ENCODE data around the gene TGIF1.

The TGIF1 gene

DNA sequence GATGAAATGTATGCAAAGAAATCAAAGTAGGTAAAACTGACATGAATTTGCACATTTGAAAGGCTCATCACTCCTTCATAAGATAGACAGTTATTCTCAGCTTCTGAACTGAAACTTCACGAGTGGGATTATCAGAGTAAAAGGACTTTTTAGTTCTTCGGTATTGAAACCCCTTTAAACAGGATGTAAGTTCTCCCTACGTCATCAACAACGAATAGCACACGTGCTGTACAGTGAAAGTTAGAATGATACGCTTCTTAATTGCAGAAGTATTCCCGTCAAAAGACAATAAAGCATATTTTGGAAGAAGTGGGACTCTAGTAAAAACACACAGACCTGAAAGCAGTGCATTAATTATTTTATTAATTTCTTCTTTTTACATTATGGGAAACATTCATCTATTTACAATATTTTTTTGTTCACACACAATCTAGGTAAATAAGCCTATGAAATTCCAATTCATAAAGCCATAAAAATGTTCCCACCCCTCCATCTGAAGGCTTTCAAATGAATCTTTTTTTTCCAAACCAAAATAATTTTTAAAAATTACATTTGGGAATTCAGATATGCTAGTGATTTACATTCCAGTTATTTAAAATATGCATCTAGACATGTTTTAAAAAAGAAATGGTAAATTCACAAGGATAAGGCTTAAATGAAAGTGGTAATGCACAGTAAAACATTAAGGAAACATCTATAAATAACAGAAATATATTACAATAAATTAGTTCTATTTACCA is 45.9 kb downstream of the TGIF1 start:
- no peak for TF ChIP-seq CREB1 (IDR thresholded peaks at IDR 0.05; ENCODE audit: low read depth)
- TF ChIP-seq, protein P1, sequence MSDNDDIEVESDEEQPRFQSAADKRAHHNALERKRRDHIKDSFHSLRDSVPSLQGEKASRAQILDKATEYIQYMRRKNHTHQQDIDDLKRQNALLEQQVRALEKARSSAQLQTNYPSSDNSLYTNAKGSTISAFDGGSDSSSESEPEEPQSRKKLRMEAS (IDR thresholded peaks at IDR 0.05), result no peak
- TF ChIP-seq ZBTB7A (IDR thresholded peaks at IDR 0.05; ENCODE audit: low read depth), result no peak
- TF ChIP-seq CEBPB (IDR thresholded peaks at IDR 0.05), result no peak
- no peak for TF ChIP-seq EGR1 (IDR thresholded peaks at IDR 0.05)
- TF ChIP-seq YY1 (IDR thresholded peaks at IDR 0.05; ENCODE audit: low read depth), result no peak
- TF ChIP-seq, protein P2, sequence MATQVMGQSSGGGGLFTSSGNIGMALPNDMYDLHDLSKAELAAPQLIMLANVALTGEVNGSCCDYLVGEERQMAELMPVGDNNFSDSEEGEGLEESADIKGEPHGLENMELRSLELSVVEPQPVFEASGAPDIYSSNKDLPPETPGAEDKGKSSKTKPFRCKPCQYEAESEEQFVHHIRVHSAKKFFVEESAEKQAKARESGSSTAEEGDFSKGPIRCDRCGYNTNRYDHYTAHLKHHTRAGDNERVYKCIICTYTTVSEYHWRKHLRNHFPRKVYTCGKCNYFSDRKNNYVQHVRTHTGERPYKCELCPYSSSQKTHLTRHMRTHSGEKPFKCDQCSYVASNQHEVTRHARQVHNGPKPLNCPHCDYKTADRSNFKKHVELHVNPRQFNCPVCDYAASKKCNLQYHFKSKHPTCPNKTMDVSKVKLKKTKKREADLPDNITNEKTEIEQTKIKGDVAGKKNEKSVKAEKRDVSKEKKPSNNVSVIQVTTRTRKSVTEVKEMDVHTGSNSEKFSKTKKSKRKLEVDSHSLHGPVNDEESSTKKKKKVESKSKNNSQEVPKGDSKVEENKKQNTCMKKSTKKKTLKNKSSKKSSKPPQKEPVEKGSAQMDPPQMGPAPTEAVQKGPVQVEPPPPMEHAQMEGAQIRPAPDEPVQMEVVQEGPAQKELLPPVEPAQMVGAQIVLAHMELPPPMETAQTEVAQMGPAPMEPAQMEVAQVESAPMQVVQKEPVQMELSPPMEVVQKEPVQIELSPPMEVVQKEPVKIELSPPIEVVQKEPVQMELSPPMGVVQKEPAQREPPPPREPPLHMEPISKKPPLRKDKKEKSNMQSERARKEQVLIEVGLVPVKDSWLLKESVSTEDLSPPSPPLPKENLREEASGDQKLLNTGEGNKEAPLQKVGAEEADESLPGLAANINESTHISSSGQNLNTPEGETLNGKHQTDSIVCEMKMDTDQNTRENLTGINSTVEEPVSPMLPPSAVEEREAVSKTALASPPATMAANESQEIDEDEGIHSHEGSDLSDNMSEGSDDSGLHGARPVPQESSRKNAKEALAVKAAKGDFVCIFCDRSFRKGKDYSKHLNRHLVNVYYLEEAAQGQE (IDR thresholded peaks at IDR 0.05; ENCODE audit: low read depth), result no peak
- TF ChIP-seq, protein P3, sequence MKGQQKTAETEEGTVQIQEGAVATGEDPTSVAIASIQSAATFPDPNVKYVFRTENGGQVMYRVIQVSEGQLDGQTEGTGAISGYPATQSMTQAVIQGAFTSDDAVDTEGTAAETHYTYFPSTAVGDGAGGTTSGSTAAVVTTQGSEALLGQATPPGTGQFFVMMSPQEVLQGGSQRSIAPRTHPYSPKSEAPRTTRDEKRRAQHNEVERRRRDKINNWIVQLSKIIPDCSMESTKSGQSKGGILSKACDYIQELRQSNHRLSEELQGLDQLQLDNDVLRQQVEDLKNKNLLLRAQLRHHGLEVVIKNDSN (IDR thresholded peaks at IDR 0.05), result no peak
- no peak for TF ChIP-seq TEAD4 (IDR thresholded peaks at IDR 0.05)
- no peak for TF ChIP-seq TAF1 (IDR thresholded peaks at IDR 0.05; ENCODE audit: low read depth)
- no peak for TF ChIP-seq NFIC (IDR thresholded peaks at IDR 0.05)
- no peak for TF ChIP-seq EP300 (IDR thresholded peaks at IDR 0.05; ENCODE audit: borderline replicate concordance)
- no peak for TF ChIP-seq FOXM1 (IDR thresholded peaks at IDR 0.05; ENCODE audit: borderline replicate concordance, low read depth)
- TF ChIP-seq RAD21 (IDR thresholded peaks at IDR 0.05; ENCODE audit: low read depth), result no peak

DNA sequence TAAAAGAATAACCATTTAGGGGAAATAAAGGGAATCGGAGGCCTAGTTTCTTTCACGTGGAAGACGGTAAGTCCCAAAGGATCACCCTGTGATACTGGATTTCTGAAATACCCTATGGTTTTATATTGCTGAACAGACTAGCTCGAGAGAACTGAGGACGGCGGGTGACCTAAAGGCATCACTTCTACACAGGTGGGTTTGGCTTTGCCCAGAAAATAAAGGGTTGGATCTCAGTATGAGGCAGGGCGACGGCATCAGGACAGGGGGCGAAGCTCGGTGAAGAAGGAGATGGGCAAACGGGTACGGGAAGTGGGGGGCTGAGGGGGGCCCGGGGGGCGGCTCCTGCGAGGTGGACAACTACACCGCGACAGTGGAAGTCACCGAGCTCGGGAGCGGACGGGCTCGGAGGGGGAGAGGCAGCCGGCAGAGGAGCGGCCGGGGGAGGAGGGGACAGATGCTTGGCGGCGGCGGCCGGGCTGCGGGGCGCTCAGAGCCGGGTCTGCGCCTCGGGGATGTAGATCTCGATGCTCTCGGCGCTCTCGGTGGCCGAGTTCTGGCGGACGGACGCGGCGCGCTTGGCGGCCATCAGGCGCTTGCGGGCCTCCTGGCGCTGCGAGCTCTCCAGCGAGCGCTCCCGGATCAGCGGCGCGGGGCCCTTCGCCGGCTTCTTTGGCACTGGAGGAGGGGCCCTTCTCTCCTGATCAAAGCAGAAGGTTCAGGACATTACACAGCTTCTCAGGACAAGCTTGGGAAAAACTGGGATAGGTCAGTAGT is 48.9 kb downstream of the TGIF1 start:
- TF ChIP-seq TAF1 (IDR thresholded peaks at IDR 0.05; ENCODE audit: low read depth), result no peak
- TF ChIP-seq, protein P1 (IDR thresholded peaks at IDR 0.05), result no peak

DNA sequence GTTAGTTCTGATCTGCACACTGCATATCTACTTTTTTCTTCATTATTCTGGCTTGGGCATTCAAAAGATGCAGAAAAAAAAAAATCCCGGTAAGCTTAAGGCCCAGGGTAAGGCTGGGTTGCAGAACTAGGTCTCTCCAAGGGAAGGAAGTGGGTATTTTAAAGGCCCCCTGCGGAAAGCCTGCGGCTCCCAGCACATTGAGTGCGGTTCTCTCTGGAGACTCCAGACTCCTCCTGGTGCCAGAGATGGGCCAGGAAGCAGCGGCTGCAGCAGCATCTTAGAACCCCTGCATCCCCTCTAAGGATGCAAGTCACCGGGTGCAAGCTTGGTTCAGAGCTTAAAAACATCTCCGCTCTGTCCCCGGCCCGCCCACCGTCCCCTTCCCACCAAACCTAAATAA is 49.5 kb downstream of the TGIF1 start:
- no peak for TF ChIP-seq TEAD4 (IDR thresholded peaks at IDR 0.05)
- no peak for TF ChIP-seq CREB1 (IDR thresholded peaks at IDR 0.05; ENCODE audit: low read depth)

DNA sequence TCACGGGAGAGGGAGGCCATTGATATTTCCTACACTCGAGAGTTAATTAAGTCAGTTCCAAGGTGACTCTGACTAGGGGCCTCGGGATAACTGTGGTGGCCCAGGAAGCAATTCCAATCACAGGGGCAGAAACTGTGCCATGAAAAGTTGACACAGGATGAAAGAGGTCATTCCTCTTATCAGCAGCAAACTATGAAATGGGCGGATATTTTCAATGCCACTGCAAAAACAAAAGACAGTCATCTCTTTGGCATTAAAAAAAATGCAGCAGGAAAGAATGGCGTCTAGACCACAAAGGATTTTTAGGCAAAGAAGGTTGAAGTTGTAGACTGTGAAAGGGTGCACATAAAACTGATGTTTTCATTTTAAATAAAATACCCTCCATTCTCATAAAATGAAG is 50.0 kb downstream of the TGIF1 start:
- TF ChIP-seq YY1 (IDR thresholded peaks at IDR 0.05; ENCODE audit: low read depth) (no peak), TAF1 (IDR thresholded peaks at IDR 0.05; ENCODE audit: low read depth) (no peak), CREB1 (IDR thresholded peaks at IDR 0.05; ENCODE audit: low read depth) (no peak), NFIC (IDR thresholded peaks at IDR 0.05) (no peak), FOXM1 (IDR thresholded peaks at IDR 0.05; ENCODE audit: borderline replicate concordance, low read depth) (no peak), RAD21 (IDR thresholded peaks at IDR 0.05; ENCODE audit: low read depth) (no peak), CEBPB (IDR thresholded peaks at IDR 0.05) (no peak)
- TF ChIP-seq, protein P2 (IDR thresholded peaks at IDR 0.05; ENCODE audit: low read depth), result no peak
- TF ChIP-seq, protein P3 (IDR thresholded peaks at IDR 0.05), result no peak
- TF ChIP-seq, protein P1 (IDR thresholded peaks at IDR 0.05), result no peak

DNA sequence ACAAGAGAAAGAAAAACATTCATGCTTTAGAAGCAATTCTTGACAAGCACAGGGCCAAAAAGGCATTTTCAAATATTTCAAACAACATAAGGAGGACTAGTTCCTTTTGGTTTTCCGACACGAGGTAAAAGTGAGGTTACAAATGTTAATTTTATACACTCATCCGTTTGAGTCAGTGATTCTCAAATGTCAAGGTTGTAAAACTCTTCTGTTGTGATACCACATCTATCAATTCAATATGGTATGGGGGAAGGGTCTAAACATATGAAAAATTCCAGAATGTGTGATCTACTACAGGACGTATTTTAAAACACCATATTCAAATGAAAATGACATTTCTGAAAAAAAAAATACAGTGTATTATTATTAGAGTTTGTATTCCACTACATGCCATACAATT is 52.7 kb downstream of the TGIF1 start:
- no peak for TF ChIP-seq CREB1 (IDR thresholded peaks at IDR 0.05; ENCODE audit: low read depth)

DNA sequence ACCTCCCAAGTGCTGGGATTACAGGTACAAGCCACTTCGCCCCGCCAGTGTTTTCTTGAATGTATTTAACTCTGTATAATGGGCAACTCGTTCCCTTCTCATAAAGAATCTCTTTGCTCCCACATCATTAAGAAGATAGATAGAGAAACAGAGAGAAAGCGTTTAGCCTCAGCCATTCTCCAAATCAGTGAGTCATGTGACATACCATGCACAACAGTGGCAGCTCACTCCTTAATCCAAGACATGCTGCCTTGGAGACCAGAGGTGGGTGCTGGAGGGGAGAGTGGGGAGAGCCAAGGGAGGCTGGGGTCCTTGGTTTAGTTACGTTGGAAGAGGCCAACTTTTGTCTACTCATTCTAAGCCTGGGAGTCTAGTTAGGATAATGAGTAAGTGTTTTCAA is 54.7 kb downstream of the TGIF1 start:
- TF ChIP-seq, protein P3 (IDR thresholded peaks at IDR 0.05), result no peak
- no peak for TF ChIP-seq EP300 (IDR thresholded peaks at IDR 0.05; ENCODE audit: borderline replicate concordance)
- no peak for TF ChIP-seq NFIC (IDR thresholded peaks at IDR 0.05)
- no peak for TF ChIP-seq TAF1 (IDR thresholded peaks at IDR 0.05; ENCODE audit: low read depth)
- TF ChIP-seq ZBTB7A (IDR thresholded peaks at IDR 0.05; ENCODE audit: low read depth), result no peak
- TF ChIP-seq FOXM1 (IDR thresholded peaks at IDR 0.05; ENCODE audit: borderline replicate concordance, low read depth), result no peak
- no peak for TF ChIP-seq TCF12 (IDR thresholded peaks at IDR 0.05; ENCODE audit: low read depth)
- TF ChIP-seq CEBPB (IDR thresholded peaks at IDR 0.05), result no peak
- no peak for TF ChIP-seq EGR1 (IDR thresholded peaks at IDR 0.05)
- no peak for TF ChIP-seq RAD21 (IDR thresholded peaks at IDR 0.05; ENCODE audit: low read depth)
- TF ChIP-seq TEAD4 (IDR thresholded peaks at IDR 0.05), result no peak
- no peak for TF ChIP-seq CREB1 (IDR thresholded peaks at IDR 0.05; ENCODE audit: low read depth)
- TF ChIP-seq, protein P1 (IDR thresholded peaks at IDR 0.05), result no peak
- TF ChIP-seq, protein P2 (IDR thresholded peaks at IDR 0.05; ENCODE audit: low read depth), result no peak
- TF ChIP-seq YY1 (IDR thresholded peaks at IDR 0.05; ENCODE audit: low read depth), result no peak
